Fibroblast of skin of right biceps (primary cell): ENCODE data around the gene IZUMO4.
"Not testable (repeated sequence)": the region's sequence is repeated elsewhere in the genome, so short reads cannot be mapped to it uniquely, and the experiment has no call there.

Source experiments
- DNase-seq: peaks from one replicate; pipeline ENCODE4 v3.0.0-alpha.2; 2013

Gene IZUMO4

GRCh38 chr19:2110822-2111221 is 14.1 kb downstream of the IZUMO4 start:
- DNase-seq: no peak

- DNase-seq: no peak
Measured at GRCh38 chr19:2111425-2111824, 14.7 kb downstream of the IZUMO4 start.

GRCh38 chr19:2111886-2112285 is 15.2 kb downstream of the IZUMO4 start:
- no peak for DNase-seq

- no peak for DNase-seq
Measured at GRCh38 chr19:2112516-2113320, 16.0 kb downstream of the IZUMO4 start.

GRCh38 chr19:2113439-2114211 is 16.9 kb downstream of the IZUMO4 start:
- peak; percentile 27 for DNase-seq

GRCh38 chr19:2114218-2114617 is 17.5 kb downstream of the IZUMO4 start:
- no peak for DNase-seq

- no peak for DNase-seq
Measured at GRCh38 chr19:2114821-2115220, 18.1 kb downstream of the IZUMO4 start.

- no peak for DNase-seq
Measured at GRCh38 chr19:2115324-2115723, 18.6 kb downstream of the IZUMO4 start.

GRCh38 chr19:2115911-2116426 is 19.3 kb downstream of the IZUMO4 start:
- DNase-seq: no peak

- no peak for DNase-seq
Measured at GRCh38 chr19:2116507-2116906, 19.8 kb downstream of the IZUMO4 start.

GRCh38 chr19:2117215-2117960 is 20.7 kb downstream of the IZUMO4 start:
- no peak for DNase-seq

- no peak for DNase-seq
Measured at GRCh38 chr19:2118438-2118837, 21.7 kb downstream of the IZUMO4 start.

- DNase-seq: no peak
Measured at GRCh38 chr19:2119921-2120785, 23.4 kb downstream of the IZUMO4 start.

- DNase-seq: no peak
Measured at GRCh38 chr19:2120821-2121220, 24.1 kb downstream of the IZUMO4 start.

- no peak for DNase-seq
Measured at GRCh38 chr19:2121416-2122051, 24.8 kb downstream of the IZUMO4 start.

GRCh38 chr19:2122251-2122650 is 25.5 kb downstream of the IZUMO4 start:
- no peak for DNase-seq

GRCh38 chr19:2122982-2123381 is 26.3 kb downstream of the IZUMO4 start:
- no peak for DNase-seq

- DNase-seq: no peak
Measured at GRCh38 chr19:2123682-2124387, 27.1 kb downstream of the IZUMO4 start.

- DNase-seq: no peak
Measured at GRCh38 chr19:2126879-2127518, 30.3 kb downstream of the IZUMO4 start.

GRCh38 chr19:2127758-2128157 is 31.0 kb downstream of the IZUMO4 start:
- DNase-seq: no peak

GRCh38 chr19:2128252-2128651 is 31.5 kb downstream of the IZUMO4 start:
- not testable (repeated sequence) for DNase-seq
